ENCODE results near the gene TUBGCP5. TPM values are rescaled to one million over a fixed set of nuclear protein-coding genes. Genes with fewer than 3 reads are reported as not detected.
"Not testable (repeated sequence)": the region's sequence is repeated elsewhere in the genome, so short reads cannot be mapped to it uniquely, and the experiment has no call there.

TUBGCP5 gene
- total RNA-seq, 1 experiment from 2014 or later = 18.8 TPM

DNA sequence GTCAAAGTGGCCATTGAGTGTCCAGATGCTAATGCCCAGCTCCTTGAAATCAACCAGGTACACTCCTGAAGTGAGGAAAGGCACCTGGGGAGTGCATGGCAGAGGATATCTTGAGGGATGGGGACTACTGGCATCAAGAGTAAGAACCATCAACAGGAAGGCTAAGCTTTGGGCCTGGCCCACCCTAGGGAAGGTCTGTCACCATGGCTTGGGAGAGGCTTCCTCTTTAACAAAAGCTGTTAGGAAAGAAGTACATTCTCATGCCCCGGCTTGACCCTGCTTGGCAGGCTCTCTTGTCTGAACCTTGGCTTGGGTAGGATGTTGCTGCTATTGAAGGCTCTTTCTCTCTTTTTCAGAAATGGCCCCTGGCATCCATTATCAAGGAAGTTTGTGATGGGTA lies 43.7 kb upstream of the TUBGCP5 start:
- POLR2A ChIA-PET = no interaction called here
- Mint-ChIP-seq H3K4me3 (no peak overlapping the region), H3K4me1 (no peaks in the 10 kb centered on the region), H3K36me3 (no peaks in the 10 kb centered on the region), H3K27me3 (ENCODE audit: low read depth) (no peaks in the 10 kb centered on the region), H3K27ac (no peak overlapping the region), H3K9me3 (no peaks in the 10 kb centered on the region)
- DNase-seq (ENCODE audit: low spot score) (no peak), ATAC-seq (no peak)
- CTCF ChIA-PET = no interaction called here
- TF ChIP-seq HMGA2 (CRISPR knock-in tag; IDR thresholded peaks at IDR 0.05) (no peak), GRHL2 (CRISPR knock-in tag; IDR thresholded peaks at IDR 0.05; ENCODE audit: insufficient replicate concordance, severe bottlenecking) (no peak), EMX1 (CRISPR knock-in tag; IDR thresholded peaks at IDR 0.05) (no peak), OVOL2 (CRISPR knock-in tag; IDR thresholded peaks at IDR 0.05; ENCODE audit: borderline replicate concordance) (no peak), RORB (CRISPR knock-in tag; IDR thresholded peaks at IDR 0.05) (no peak), MYBL2 (CRISPR knock-in tag; IDR thresholded peaks at IDR 0.05) (no peak), NR2C2 (CRISPR knock-in tag; IDR thresholded peaks at IDR 0.05) (no peak)
- TF ChIP-seq, protein P1, sequence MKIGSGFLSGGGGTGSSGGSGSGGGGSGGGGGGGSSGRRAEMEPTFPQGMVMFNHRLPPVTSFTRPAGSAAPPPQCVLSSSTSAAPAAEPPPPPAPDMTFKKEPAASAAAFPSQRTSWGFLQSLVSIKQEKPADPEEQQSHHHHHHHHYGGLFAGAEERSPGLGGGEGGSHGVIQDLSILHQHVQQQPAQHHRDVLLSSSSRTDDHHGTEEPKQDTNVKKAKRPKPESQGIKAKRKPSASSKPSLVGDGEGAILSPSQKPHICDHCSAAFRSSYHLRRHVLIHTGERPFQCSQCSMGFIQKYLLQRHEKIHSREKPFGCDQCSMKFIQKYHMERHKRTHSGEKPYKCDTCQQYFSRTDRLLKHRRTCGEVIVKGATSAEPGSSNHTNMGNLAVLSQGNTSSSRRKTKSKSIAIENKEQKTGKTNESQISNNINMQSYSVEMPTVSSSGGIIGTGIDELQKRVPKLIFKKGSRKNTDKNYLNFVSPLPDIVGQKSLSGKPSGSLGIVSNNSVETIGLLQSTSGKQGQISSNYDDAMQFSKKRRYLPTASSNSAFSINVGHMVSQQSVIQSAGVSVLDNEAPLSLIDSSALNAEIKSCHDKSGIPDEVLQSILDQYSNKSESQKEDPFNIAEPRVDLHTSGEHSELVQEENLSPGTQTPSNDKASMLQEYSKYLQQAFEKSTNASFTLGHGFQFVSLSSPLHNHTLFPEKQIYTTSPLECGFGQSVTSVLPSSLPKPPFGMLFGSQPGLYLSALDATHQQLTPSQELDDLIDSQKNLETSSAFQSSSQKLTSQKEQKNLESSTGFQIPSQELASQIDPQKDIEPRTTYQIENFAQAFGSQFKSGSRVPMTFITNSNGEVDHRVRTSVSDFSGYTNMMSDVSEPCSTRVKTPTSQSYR (CRISPR knock-in tag; IDR thresholded peaks at IDR 0.05) = no peak
- TF ChIP-seq, protein P2, sequence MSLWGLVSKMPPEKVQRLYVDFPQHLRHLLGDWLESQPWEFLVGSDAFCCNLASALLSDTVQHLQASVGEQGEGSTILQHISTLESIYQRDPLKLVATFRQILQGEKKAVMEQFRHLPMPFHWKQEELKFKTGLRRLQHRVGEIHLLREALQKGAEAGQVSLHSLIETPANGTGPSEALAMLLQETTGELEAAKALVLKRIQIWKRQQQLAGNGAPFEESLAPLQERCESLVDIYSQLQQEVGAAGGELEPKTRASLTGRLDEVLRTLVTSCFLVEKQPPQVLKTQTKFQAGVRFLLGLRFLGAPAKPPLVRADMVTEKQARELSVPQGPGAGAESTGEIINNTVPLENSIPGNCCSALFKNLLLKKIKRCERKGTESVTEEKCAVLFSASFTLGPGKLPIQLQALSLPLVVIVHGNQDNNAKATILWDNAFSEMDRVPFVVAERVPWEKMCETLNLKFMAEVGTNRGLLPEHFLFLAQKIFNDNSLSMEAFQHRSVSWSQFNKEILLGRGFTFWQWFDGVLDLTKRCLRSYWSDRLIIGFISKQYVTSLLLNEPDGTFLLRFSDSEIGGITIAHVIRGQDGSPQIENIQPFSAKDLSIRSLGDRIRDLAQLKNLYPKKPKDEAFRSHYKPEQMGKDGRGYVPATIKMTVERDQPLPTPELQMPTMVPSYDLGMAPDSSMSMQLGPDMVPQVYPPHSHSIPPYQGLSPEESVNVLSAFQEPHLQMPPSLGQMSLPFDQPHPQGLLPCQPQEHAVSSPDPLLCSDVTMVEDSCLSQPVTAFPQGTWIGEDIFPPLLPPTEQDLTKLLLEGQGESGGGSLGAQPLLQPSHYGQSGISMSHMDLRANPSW (CRISPR knock-in tag; conservative IDR thresholded peaks at IDR 0.05; ENCODE audit: low read depth) = no peak
- TF ChIP-seq, protein P3, sequence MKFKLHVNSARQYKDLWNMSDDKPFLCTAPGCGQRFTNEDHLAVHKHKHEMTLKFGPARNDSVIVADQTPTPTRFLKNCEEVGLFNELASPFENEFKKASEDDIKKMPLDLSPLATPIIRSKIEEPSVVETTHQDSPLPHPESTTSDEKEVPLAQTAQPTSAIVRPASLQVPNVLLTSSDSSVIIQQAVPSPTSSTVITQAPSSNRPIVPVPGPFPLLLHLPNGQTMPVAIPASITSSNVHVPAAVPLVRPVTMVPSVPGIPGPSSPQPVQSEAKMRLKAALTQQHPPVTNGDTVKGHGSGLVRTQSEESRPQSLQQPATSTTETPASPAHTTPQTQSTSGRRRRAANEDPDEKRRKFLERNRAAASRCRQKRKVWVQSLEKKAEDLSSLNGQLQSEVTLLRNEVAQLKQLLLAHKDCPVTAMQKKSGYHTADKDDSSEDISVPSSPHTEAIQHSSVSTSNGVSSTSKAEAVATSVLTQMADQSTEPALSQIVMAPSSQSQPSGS (CRISPR knock-in tag; IDR thresholded peaks at IDR 0.05; ENCODE audit: borderline replicate concordance, low read depth) = no peak
- TF ChIP-seq, protein P4, sequence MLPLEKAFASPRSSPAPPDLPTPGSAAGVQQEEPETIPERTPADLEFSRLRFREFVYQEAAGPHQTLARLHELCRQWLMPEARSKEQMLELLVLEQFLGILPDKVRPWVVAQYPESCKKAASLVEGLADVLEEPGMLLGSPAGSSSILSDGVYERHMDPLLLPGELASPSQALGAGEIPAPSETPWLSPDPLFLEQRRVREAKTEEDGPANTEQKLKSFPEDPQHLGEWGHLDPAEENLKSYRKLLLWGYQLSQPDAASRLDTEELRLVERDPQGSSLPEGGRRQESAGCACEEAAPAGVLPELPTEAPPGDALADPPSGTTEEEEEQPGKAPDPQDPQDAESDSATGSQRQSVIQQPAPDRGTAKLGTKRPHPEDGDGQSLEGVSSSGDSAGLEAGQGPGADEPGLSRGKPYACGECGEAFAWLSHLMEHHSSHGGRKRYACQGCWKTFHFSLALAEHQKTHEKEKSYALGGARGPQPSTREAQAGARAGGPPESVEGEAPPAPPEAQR (CRISPR knock-in tag; IDR thresholded peaks at IDR 0.05) = no peak
- TF ChIP-seq, protein P5, sequence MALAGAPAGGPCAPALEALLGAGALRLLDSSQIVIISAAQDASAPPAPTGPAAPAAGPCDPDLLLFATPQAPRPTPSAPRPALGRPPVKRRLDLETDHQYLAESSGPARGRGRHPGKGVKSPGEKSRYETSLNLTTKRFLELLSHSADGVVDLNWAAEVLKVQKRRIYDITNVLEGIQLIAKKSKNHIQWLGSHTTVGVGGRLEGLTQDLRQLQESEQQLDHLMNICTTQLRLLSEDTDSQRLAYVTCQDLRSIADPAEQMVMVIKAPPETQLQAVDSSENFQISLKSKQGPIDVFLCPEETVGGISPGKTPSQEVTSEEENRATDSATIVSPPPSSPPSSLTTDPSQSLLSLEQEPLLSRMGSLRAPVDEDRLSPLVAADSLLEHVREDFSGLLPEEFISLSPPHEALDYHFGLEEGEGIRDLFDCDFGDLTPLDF (CRISPR knock-in tag; IDR thresholded peaks at IDR 0.05) = no peak

DNA sequence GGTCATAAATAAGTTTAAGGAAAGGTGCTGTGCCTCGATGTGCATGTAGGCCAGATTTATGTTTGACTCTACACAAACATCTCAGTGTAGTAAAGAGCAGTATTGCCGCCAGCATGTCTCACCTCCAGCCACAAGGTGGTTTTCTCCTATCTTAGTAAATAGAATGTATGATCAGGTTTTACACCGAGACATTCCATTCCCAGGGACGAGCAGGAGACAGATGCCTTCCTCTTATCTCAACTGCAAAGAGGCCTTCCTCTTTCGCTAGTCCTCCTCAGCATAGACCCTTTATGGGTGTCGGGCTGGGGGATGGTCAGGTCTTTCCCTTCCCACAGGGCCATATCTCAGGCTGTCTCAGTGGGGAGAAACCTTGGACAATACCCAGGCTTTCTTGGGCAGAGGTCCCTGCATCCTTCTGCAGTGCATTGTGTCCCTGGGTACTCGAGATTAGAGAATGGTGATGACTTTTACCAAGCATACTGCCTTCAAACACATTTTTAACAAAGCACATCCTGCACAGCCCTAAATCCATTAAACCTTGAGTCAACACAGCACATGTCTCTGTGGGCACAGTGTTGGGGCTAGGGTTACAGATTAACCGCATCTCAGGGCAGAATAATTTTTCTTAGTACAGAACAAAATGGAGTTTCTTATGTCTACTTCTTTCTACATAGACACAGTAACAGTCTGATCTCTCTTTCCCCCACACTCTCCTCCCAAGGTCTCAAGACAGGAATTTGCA lies 42.8 kb upstream of the TUBGCP5 start:
- ATAC-seq; POLR2A ChIA-PET; H3K4me3 Mint-ChIP-seq; H3K27ac Mint-ChIP-seq; CTCF ChIA-PET; H3K27me3 Mint-ChIP-seq (ENCODE audit: low read depth); DNase-seq (ENCODE audit: low spot score); H3K36me3 Mint-ChIP-seq; H3K9me3 Mint-ChIP-seq; H3K4me1 Mint-ChIP-seq: not testable (repeated sequence)

Data from WTC11 (cell line).